KOPT-K1 (cell line): ENCODE results near the gene DACH1.
"Not testable (repeated sequence)": the region's sequence is repeated elsewhere in the genome, so short reads cannot be mapped to it uniquely, and the experiment has no call there.

Experiments used
- H3K27ac ChIP-seq: fragments of 200-600 bp; sonication (generic); 2 replicates; pipeline ENCODE4 v1.5.1; 2016; ENCODE audit warnings: antibody characterized with exemption, mild to moderate bottlenecking, low read depth, low read length; ENCODE audit not compliant: poor library complexity, severe bottlenecking
- H3K36me3 ChIP-seq: fragments of 200-600 bp; sonication (generic); 2 replicates; pipeline ENCODE4 v1.5.1; 2017; ENCODE audit warnings: antibody characterized with exemption, mild to moderate bottlenecking, low read length, moderate library complexity; ENCODE audit not compliant: insufficient read depth
- H3K9me3 ChIP-seq: fragments of 200-600 bp; sonication (generic); 2 replicates; pipeline ENCODE4 v1.5.1; 2017; ENCODE audit warnings: antibody characterized with exemption, low read length, mild to moderate bottlenecking; ENCODE audit not compliant: insufficient read depth, poor library complexity, severe bottlenecking

The DACH1 gene

GRCh38 chr13:71787414-71787813, 79.6 kb downstream of the DACH1 start:
- no peaks in the 10 kb centered on the region for H3K36me3 ChIP-seq
- H3K27ac ChIP-seq = no peak overlapping the region
- H3K9me3 ChIP-seq = no peaks in the 10 kb centered on the region

- Histone ChIP-seq H3K9me3 (no peaks in the 10 kb centered on the region), H3K27ac (no peak overlapping the region), H3K36me3 (no peaks in the 10 kb centered on the region)
Measured at GRCh38 chr13:71786875-71787274, 80.1 kb downstream of the DACH1 start.

- Histone ChIP-seq H3K36me3 (no peaks in the 10 kb centered on the region), H3K9me3 (no peaks in the 10 kb centered on the region), H3K27ac (no peak overlapping the region)
Measured at GRCh38 chr13:71785361-71785760, 81.6 kb downstream of the DACH1 start.

GRCh38 chr13:71780546-71780945, 86.5 kb downstream of the DACH1 start:
- H3K9me3 ChIP-seq = no peaks in the 10 kb centered on the region
- H3K27ac ChIP-seq = no peak overlapping the region
- H3K36me3 ChIP-seq = no peaks in the 10 kb centered on the region

- H3K9me3 ChIP-seq, H3K27ac ChIP-seq, H3K36me3 ChIP-seq: not testable (repeated sequence)
Measured at GRCh38 chr13:71778998-71779397, 88.0 kb downstream of the DACH1 start.

GRCh38 chr13:71775966-71776365, 91.0 kb downstream of the DACH1 start:
- no peak overlapping the region for H3K27ac ChIP-seq
- H3K36me3 ChIP-seq = no peaks in the 10 kb centered on the region
- H3K9me3 ChIP-seq = no peaks in the 10 kb centered on the region

GRCh38 chr13:71774863-71775262, 92.1 kb downstream of the DACH1 start:
- no peaks in the 10 kb centered on the region for H3K9me3 ChIP-seq
- no peak overlapping the region for H3K27ac ChIP-seq

GRCh38 chr13:71773531-71773930, 93.5 kb downstream of the DACH1 start:
- Histone ChIP-seq H3K9me3 (no peaks in the 10 kb centered on the region), H3K27ac (no peak overlapping the region), H3K36me3 (no peaks in the 10 kb centered on the region)

More at GRCh38 chr13:71774863-71775262, 92.1 kb downstream of the DACH1 start:
- no peaks in the 10 kb centered on the region for H3K36me3 ChIP-seq

GRCh38 chr13:71772361-71772760, 94.6 kb downstream of the DACH1 start:
- Histone ChIP-seq H3K9me3 (no peaks in the 10 kb centered on the region), H3K36me3 (no peaks in the 10 kb centered on the region), H3K27ac (no peak overlapping the region)

- H3K9me3 ChIP-seq = no peaks in the 10 kb centered on the region
- H3K27ac ChIP-seq = no peak overlapping the region
- no peaks in the 10 kb centered on the region for H3K36me3 ChIP-seq
Measured at GRCh38 chr13:71771144-71771543, 95.9 kb downstream of the DACH1 start.

- H3K27ac ChIP-seq = no peak overlapping the region
- no peaks in the 10 kb centered on the region for H3K9me3 ChIP-seq
- H3K36me3 ChIP-seq = no peaks in the 10 kb centered on the region
Measured at GRCh38 chr13:71770710-71771109, 96.3 kb downstream of the DACH1 start.

GRCh38 chr13:71768881-71769280, 98.1 kb downstream of the DACH1 start:
- Histone ChIP-seq H3K9me3 (no peaks in the 10 kb centered on the region), H3K36me3 (no peaks in the 10 kb centered on the region), H3K27ac (no peak overlapping the region)

- H3K27ac ChIP-seq = no peak overlapping the region
- no peaks in the 10 kb centered on the region for H3K9me3 ChIP-seq
- H3K36me3 ChIP-seq = no peaks in the 10 kb centered on the region
Measured at GRCh38 chr13:71759651-71760511, 107.1 kb downstream of the DACH1 start.

- no peaks in the 10 kb centered on the region for H3K36me3 ChIP-seq
- no peaks in the 10 kb centered on the region for H3K9me3 ChIP-seq
- no peak overlapping the region for H3K27ac ChIP-seq
Measured at GRCh38 chr13:71758828-71759227, 108.2 kb downstream of the DACH1 start.

GRCh38 chr13:71754407-71754974, 112.5 kb downstream of the DACH1 start:
- Histone ChIP-seq H3K36me3 (no peaks in the 10 kb centered on the region), H3K9me3 (no peaks in the 10 kb centered on the region), H3K27ac (no peak overlapping the region)
